SJSA1 (cell line): ENCODE data around the gene OSBPL8. TPM values are rescaled to one million over a fixed set of nuclear protein-coding genes. Genes with fewer than 3 reads are reported as not detected.
A peak's percentile ranks its signal among the peaks of the same experiment; 100 is the strongest.
"Not testable (repeated sequence)": the region's sequence is repeated elsewhere in the genome, so short reads cannot be mapped to it uniquely, and the experiment has no call there.

ENCODE experiments used
- DNase-seq, 2 experiments: peaks; one replicate each; pipeline ENCODE4 v3.0.0-alpha.2; 2015 to 2020; ENCODE audit warnings: low spot score in 2 of 2, low read depth in 1 of 2
- H3K27ac ChIP-seq: fragments of 250-450 bp; sonication (Bioruptor Pico); 2 replicates; pipeline ENCODE4 v1.5.1; 2020; ENCODE audit warnings: mild to moderate bottlenecking, moderate library complexity
- H3K27me3 ChIP-seq: fragments of 250-450 bp; sonication (Bioruptor Pico); replicated peaks from 2 replicates; pipeline ENCODE4 v1.5.1; 2020; ENCODE audit warnings: mild to moderate bottlenecking, moderate library complexity
- H3K36me3 ChIP-seq: fragments of 250-450 bp; sonication (Bioruptor Pico); 2 replicates; pipeline ENCODE4 v1.5.1; 2020; ENCODE audit warnings: mild to moderate bottlenecking
- H3K4me1 ChIP-seq: fragments of 250-450 bp; sonication (Bioruptor Pico); replicated peaks from 2 replicates; pipeline ENCODE4 v1.6.1; 2021; ENCODE audit warnings: mild to moderate bottlenecking
- H3K4me3 ChIP-seq: fragments of 250-450 bp; sonication (Bioruptor Pico); 2 replicates; pipeline ENCODE4 v1.5.1; 2020; ENCODE audit warnings: mild to moderate bottlenecking
- H3K9me3 ChIP-seq: fragments of 250-450 bp; sonication (Bioruptor Pico); replicated peaks from 2 replicates; pipeline ENCODE4 v1.5.1; 2020; ENCODE audit warnings: mild to moderate bottlenecking
- total RNA-seq: library from RNA; depleted of rRNA; stranded (reverse); fragments of >200 nt; shearing (Covaris generic); gene quantifications from 2 replicates; pipeline ENCODE4 v1.2.3, GENCODE V29; 2014

OSBPL8 gene
- total RNA-seq, 1 experiment from 2014 or later = 55.6 TPM

DNA sequence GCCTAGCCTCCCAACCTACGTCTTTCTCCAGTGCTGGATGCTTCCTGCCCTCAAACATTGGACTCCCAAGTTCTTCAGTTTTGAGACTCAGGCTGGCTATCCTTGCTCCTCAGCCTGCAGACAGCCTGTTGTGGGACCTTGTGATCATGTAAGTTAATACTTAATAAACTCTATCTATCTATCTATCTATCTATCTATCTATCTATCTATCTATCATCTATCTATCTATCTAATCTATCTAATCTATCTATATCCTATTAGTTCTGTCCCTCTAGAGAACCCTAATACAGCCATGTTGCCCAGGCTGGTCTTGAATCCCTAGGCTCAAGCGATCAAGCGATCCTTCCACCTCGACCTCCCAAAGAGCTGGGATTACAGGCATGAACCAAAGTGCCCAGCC, 60.4 kb downstream of the OSBPL8 start:
- not testable (repeated sequence) for H3K4me3 ChIP-seq, H3K4me1 ChIP-seq, DNase-seq, H3K27ac ChIP-seq, H3K9me3 ChIP-seq, H3K36me3 ChIP-seq, H3K27me3 ChIP-seq

DNA sequence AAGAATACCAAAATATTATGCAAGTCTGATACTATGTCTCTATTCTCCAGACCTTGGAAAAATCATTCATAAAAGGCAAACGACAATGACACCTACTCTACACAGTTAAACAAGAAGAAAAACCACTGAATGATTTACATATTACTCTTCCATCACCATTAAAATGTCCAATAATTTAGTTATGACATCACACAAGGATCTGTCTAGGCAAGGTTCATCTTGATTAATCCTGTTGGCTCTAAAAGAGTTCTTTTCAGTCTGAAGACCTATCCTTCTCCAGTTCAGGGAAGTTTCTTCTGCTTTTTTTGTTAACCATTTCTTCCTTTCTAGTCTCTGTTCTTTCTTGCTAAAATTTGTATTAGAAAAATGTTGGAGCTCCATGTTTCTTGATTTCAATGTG, 64.0 kb downstream of the OSBPL8 start:
- no peak overlapping the region for H3K27ac ChIP-seq
- H3K4me1 ChIP-seq = no peaks in the 10 kb centered on the region
- H3K9me3 ChIP-seq = no peaks in the 10 kb centered on the region
- no peaks in the 10 kb centered on the region for H3K36me3 ChIP-seq
- DNase-seq = no peak
- no peak overlapping the region for H3K4me3 ChIP-seq
- no peaks in the 10 kb centered on the region for H3K27me3 ChIP-seq

DNA sequence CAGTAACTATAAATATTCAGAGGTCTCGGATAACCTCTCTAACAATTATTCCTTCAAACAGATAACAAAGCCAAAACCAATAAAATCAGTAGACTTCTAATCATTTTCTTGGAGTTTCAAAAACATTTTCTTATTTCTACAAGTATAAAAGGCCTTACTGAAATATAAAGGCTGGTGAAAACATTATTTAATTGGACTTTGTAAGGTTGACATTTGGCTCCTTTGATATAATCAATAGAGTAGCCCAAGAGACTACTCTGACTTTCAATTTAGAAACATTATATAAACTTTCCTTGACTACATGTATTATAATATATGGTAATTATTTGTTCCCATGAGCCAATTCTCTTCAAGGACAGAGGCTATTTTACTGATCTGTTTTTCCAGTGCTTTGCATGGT, 68.3 kb downstream of the OSBPL8 start:
- no peak overlapping the region for H3K4me3 ChIP-seq
- no peak for DNase-seq
- H3K36me3 ChIP-seq = no peaks in the 10 kb centered on the region
- no peaks in the 10 kb centered on the region for H3K9me3 ChIP-seq
- H3K27ac ChIP-seq = no peak overlapping the region
- no peaks in the 10 kb centered on the region for H3K4me1 ChIP-seq
- H3K27me3 ChIP-seq = no peaks in the 10 kb centered on the region

DNA sequence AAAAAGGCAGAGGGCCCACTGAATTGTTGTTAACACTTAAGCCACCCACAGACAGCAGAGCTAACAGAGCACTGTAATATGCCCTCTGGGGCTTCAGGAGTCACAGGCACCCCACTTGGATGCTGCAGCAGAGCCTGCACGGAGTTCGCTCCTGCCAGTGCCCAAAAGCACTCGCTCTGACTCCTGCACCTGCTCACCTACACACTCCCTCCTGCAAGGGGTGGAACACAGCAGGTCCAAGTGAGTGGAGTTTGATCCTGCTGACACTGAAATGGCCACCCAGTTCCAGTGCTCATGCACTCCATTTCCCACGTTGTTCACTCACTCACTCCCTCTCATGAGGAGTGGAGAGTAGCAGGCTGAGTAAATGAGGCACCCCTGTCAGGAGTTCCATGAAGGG, 68.8 kb downstream of the OSBPL8 start:
- H3K36me3 ChIP-seq = no peaks in the 10 kb centered on the region
- no peaks in the 10 kb centered on the region for H3K27me3 ChIP-seq
- no peak for DNase-seq
- H3K4me3 ChIP-seq = no peak overlapping the region
- H3K4me1 ChIP-seq = no peaks in the 10 kb centered on the region
- no peak overlapping the region for H3K27ac ChIP-seq
- H3K9me3 ChIP-seq = no peaks in the 10 kb centered on the region

DNA sequence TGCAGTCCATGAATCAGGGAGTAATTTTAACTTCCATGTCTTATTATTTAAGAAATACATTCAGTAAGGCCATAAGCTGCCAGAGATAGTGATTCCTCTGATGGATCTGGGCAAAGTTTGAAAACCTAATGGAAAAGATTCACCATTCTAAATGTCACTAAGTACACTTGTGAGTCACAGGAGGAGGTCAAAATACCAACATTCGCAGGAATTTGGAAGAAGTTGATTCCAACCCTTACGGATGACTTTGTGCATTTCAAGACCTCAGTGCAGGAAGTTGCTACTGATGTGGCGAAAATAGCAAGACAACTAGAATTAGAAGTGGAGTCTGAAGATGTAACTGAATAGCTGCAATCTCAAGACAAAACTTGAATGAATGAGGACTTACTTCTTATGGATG, 69.8 kb downstream of the OSBPL8 start:
- DNase-seq = no peak
- Histone ChIP-seq H3K9me3 (no peaks in the 10 kb centered on the region), H3K36me3 (no peaks in the 10 kb centered on the region), H3K27me3 (no peaks in the 10 kb centered on the region), H3K27ac (no peak overlapping the region), H3K4me3 (no peak overlapping the region), H3K4me1 (no peaks in the 10 kb centered on the region)

DNA sequence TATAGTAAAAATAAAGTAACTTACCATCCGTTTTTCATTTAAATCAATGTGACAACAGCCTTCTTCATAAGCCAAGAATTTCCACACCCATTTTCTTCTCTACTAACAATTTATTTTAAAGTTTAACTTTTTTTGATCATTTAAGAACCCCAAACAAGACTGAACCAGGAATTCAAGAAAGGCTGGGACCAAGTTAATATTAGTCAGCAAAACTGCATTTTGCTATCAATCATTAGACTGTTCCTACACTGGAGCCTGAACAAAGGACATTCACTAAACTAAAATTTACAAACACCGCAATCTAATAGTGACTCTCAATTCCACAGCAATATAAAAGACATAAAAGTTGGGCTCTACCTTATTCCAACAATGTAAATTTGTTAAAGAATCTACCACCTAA, 73.6 kb downstream of the OSBPL8 start:
- Histone ChIP-seq H3K4me1 (no peaks in the 10 kb centered on the region), H3K4me3 (no peak overlapping the region), H3K36me3 (no peaks in the 10 kb centered on the region; the same call in 1 of the 2 replicates), H3K27me3 (no peaks in the 10 kb centered on the region), H3K27ac (no peak overlapping the region), H3K9me3 (no peaks in the 10 kb centered on the region)
- DNase-seq = no peak

DNA sequence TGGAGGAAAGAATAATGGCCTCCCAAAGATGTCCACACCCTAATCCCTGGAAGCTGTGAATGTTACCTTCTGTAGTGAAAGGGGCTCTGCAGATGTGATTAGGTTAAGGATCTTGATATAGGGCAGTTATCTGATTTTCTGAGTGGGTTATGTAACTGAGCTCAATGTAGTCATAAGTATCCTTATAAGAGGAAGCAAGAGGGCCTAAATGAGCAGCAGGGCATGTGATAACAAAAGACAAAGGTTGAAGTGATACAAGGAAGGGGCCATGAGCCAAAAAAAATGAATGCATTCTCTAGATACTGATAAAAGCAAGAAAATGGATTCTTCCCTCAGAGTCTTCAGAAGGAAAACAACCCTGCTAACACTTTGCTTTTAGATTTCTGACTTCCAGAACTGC, 78.8 kb downstream of the OSBPL8 start:
- Histone ChIP-seq H3K4me1 (no peaks in the 10 kb centered on the region), H3K4me3 (no peak overlapping the region), H3K36me3 (no peaks in the 10 kb centered on the region; the same call in 1 of the 2 replicates), H3K27me3 (no peaks in the 10 kb centered on the region), H3K9me3 (no peaks in the 10 kb centered on the region), H3K27ac (no peak overlapping the region)
- no peak for DNase-seq

DNA sequence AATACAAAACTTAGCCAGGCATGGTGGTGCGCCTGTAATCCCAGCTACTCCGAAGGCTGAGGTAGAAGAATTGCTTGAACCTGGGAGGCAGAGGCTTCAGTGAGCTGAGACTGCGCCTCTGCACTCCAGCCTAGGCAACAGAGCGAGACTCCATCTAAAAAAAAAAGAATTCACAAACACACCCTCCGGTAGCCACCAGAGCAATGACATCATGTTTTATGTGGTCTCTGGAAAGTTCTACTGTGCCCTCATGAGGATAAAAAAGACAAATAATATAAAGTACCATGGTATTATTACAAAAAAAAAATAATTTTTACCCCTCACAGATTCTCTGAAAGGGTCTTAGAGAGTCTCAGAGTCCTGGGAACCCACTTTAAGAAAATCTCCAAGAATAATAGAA, 81.5 kb downstream of the OSBPL8 start:
- no peak for DNase-seq
- no peak overlapping the region for H3K27ac ChIP-seq
- no peaks in the 10 kb centered on the region; the same call in 1 of the 2 replicates for H3K36me3 ChIP-seq
- H3K9me3 ChIP-seq = no peaks in the 10 kb centered on the region
- H3K4me3 ChIP-seq = no peak overlapping the region
- H3K4me1 ChIP-seq = no peaks in the 10 kb centered on the region
- H3K27me3 ChIP-seq = no peaks in the 10 kb centered on the region

DNA sequence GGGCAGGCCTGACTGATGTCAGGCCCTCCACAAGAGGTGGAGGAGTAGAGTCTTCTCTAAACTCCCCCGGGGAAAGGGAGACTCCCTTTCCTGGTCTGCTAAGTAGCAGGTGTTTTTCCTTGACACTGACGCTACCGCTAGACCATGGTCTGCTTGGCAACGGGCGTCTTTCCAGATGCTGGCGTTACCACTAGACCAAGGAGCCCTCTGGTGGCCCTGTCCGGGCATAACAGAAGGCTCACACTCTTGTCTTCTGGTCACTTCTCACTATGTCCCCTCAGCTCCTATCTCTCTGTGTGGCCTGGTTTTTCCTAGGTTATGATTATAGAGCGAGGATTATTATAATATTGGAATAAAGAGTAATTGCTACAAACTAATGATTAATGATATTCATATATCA, 86.7 kb downstream of the OSBPL8 start:
- not testable (repeated sequence) for H3K27ac ChIP-seq, H3K27me3 ChIP-seq, DNase-seq, H3K4me3 ChIP-seq, H3K9me3 ChIP-seq, H3K36me3 ChIP-seq
- peaks cover 19% of the 10 kb centered on the region for H3K4me1 ChIP-seq

DNA sequence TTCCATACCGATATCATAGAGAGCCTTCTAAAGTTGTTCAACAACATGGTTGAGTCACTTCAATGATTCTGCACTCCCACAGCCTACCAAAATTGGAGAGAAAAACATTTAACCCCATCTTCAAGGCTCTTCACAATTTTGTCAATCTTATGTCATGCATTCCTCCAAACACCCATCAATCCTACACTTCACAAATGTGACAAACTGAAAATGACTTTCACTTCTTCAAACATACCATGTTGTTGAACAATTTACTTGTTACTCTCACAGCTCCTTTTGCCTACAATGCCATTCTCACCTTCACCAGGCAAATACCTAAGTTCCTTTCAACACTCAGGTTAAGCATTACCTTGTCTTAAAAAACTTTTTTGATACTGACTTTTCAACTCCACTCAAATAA, 88.0 kb downstream of the OSBPL8 start:
- no peak for DNase-seq
- no peaks in the 10 kb centered on the region for H3K27me3 ChIP-seq
- H3K4me3 ChIP-seq = no peak overlapping the region
- peaks cover 19% of the 10 kb centered on the region for H3K4me1 ChIP-seq
- H3K36me3 ChIP-seq = no peaks in the 10 kb centered on the region
- peak overlapping the region; percentile 39; the same call in 1 of the 2 replicates for H3K27ac ChIP-seq
- H3K9me3 ChIP-seq = no peaks in the 10 kb centered on the region

DNA sequence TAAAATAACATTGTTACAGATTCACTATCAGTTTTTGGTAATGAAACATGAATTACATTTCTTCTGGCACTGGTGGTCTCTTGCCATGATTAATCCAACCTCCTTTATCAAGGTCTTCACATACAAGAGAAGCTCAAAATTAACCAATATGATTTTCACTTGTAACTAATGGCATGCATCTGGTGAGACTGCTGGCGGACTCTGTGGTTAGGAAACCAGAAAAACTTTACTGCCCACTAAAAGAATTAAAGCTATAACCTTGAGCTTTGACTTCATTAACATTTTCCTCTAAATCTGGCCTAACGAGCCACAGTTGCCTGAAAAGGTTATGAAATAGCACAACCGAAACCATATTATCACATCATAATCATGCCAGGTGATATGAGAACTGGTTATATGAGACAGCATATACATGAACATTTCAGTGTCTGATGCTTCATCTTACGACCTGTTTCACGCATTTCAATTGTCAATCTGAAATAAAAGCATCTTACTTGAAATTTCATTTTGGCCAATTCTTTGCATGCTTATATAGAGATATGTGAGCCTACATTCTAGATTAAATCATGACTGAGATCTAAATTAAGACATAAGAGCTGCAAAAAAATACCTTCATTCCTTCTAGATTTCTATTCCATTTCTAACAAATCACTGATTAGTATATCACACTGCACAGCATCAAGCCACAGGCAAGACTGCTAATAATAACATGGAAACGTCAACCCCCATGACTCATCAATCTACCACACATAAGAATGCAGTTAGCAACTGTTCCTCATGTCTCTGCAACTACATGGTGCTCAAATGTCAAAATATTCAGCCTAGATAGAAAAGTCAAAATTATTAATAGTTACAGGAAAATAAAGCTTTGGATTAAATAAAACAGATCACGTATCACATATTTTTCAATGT, 89.3 kb downstream of the OSBPL8 start:
- DNase-seq = peak; percentile 56 to 62
- Histone ChIP-seq H3K27me3 (no peaks in the 10 kb centered on the region), H3K4me1 (peaks cover 19% of the 10 kb centered on the region), H3K27ac (peak overlapping the region; percentile 9; the same call in 1 of the 2 replicates), H3K9me3 (no peaks in the 10 kb centered on the region), H3K36me3 (no peaks in the 10 kb centered on the region), H3K4me3 (no peak overlapping the region)

DNA sequence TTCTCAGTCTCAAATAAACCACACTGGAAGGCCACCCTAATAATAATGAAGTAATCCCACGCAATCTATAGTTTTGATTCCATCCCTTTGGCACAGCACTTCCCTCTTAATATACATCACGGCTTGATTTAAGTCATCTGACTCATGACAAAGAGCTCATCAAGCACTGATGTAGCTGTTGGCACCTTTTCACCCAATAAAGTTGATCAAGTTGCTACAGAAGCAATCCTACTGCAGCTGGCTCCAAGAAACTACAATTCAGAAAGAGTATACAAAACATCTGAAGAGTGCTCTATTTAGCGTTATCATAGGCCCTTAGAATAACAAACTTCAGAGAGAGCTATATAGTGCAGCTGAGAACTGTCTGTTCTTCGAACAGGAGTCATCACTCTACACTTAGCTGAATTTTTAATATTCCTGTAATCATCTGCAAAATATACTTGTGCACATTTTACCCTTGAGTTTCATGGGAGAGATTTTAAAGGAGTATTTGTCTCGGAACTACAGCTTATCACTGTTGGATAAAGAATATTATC, 94.9 kb downstream of the OSBPL8 start:
- no peaks in the 10 kb centered on the region for H3K4me1 ChIP-seq
- no peaks in the 10 kb centered on the region for H3K27me3 ChIP-seq
- no peak overlapping the region for H3K27ac ChIP-seq
- no peaks in the 10 kb centered on the region for H3K9me3 ChIP-seq
- H3K4me3 ChIP-seq = no peak overlapping the region
- no peak for DNase-seq
- no peaks in the 10 kb centered on the region for H3K36me3 ChIP-seq

DNA sequence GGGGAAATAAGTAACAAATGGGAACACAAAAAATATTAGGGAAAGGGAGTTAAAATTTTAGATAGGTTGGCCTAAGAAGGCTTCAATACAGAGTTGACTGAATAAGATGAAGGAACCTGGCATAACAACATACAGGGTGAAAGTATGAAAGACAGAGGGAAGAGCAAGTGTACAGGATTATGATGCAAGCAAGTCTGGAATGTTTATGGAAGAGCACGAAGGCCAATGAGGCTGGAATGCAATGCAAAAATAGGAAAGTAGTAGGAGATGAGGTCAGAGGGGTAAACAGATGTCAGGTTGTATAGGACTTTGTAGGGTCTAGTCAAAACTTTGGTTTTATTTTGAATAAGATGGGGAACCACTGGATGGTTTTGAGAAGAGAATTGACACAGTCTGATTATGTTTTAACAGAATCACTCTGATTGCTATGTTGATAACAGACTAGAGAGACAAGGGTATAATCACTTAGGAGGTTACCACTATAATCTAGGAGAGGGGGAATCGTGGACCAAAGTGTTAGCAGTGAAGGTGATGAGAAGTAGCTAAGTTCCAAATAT, 96.8 kb downstream of the OSBPL8 start:
- no peaks in the 10 kb centered on the region for H3K27me3 ChIP-seq
- no peaks in the 10 kb centered on the region for H3K4me1 ChIP-seq
- no peak overlapping the region for H3K4me3 ChIP-seq
- H3K27ac ChIP-seq = no peak overlapping the region
- no peaks in the 10 kb centered on the region for H3K9me3 ChIP-seq
- no peak for DNase-seq
- H3K36me3 ChIP-seq = no peaks in the 10 kb centered on the region

DNA sequence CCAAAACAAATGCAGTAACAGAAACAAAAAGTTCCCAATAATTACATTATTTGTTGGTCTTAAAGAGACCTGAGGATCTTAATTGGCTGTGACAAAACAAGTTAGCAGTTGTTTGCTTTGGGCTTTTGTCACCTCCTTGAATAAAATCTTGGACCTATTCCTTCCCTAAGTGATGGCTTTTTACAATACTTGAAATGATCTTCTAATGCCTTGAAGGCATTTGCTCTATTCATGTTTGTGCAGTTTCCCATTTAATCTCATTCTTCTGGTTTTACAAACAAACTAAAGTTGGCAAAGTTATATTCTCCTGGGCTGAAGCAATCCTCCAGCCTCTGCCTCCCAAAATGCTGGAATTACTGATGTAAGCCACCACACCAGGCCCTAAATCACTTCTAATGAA, 98.8 kb downstream of the OSBPL8 start:
- H3K4me3 ChIP-seq = no peak overlapping the region
- H3K36me3 ChIP-seq = no peaks in the 10 kb centered on the region
- DNase-seq = no peak
- no peaks in the 10 kb centered on the region for H3K27me3 ChIP-seq
- H3K27ac ChIP-seq = no peak overlapping the region
- H3K9me3 ChIP-seq = no peaks in the 10 kb centered on the region
- no peaks in the 10 kb centered on the region for H3K4me1 ChIP-seq
